Stomach (tissue), 9 donors: Measurements from ENCODE around the gene TTC33. TPM values are rescaled to one million over a fixed set of nuclear protein-coding genes. Genes with fewer than 3 reads are reported as not detected.
"Not testable (repeated sequence)": the region's sequence is repeated elsewhere in the genome, so short reads cannot be mapped to it uniquely, and the experiment has no call there.

Experiments used
- DNase-seq, 2 donors: peaks; one replicate each; pipeline versions ENCODE4 v3.0.0 to v3.0.0-alpha.2; 2013 to 2019
- H3K27ac ChIP-seq, 5 donors: fragments of 200-600 bp in 4 of 5; sonication (generic) in 4 of 5; one replicate each; pipeline ENCODE4 v1.5.1; 2013 to 2019; ENCODE audit warnings: mild to moderate bottlenecking in 1 of 5, moderate library complexity in 1 of 5
- H3K27me3 ChIP-seq, 3 donors: fragments of 200-600 bp; sonication (generic); one replicate each; pipeline ENCODE4 v1.5.1; 2017 to 2019; ENCODE audit warnings: mixed run types in 1 of 3
- H3K36me3 ChIP-seq, 4 donors: fragments of 200-600 bp; sonication (generic); 1 replicate in 3 of 4; 2 replicates in 1 of 4; pipeline ENCODE4 v1.5.1; 2016 to 2019
- H3K4me1 ChIP-seq, 4 donors: fragments of 200-600 bp; sonication (generic); one replicate each; pipeline ENCODE4 v1.5.1; 2016 to 2019
- H3K4me3 ChIP-seq, 4 donors: fragments of 200-600 bp; sonication (generic) in 3 of 4; one replicate each; pipeline ENCODE4 v1.5.1; 2016 to 2019; ENCODE audit warnings: mild to moderate bottlenecking in 1 of 4
- H3K9me3 ChIP-seq, 4 donors: fragments of 200-600 bp; sonication (generic); one replicate each; pipeline ENCODE4 v1.5.1; 2016 to 2019
- CTCF ChIP-seq, 7 experiments: fragments of 450-650 bp in 4 of 7; fragments of 200-600 bp in 3 of 7; sonication (generic) in 3 of 7; IDR thresholded peaks; one replicate each; pipeline ENCODE4 v1.5.1; 2016 to 2019; ENCODE audit warnings: antibody characterized with exemption in 7 of 7, control low read depth in 2 of 7, mild to moderate bottlenecking in 1 of 7
- EP300 ChIP-seq: sonication (generic); formaldehyde crosslinking; IDR thresholded peaks from one replicate; pipeline ENCODE4 v1.6.1; 2017; ENCODE audit warnings: antibody characterized with exemption
- POLR2A ChIP-seq, 4 donors: fragments of 450-650 bp; IDR thresholded peaks; one replicate each; pipeline ENCODE4 v1.6.1; 2016; ENCODE audit warnings: antibody characterized with exemption in 4 of 4, control low read depth in 2 of 4, mild to moderate bottlenecking in 1 of 4, moderate library complexity in 1 of 4
- POLR2AphosphoS5 ChIP-seq, 3 donors: sonication (generic); formaldehyde crosslinking; IDR thresholded peaks; one replicate each; pipeline ENCODE4 v1.6.1; 2016; ENCODE audit warnings: antibody characterized with exemption in 3 of 3
- WGBS, 5 donors: extraction: QIAGEN DNeasy Blood & Tissue Kit in 3 of 5; methylation state at CpG; one replicate each; pipeline versions ENCODE4 v1.1.5 to v1.1.7; 2013 to 2018; 5-methylcytosine and 5-hydroxymethylcytosine counted together
- intact Hi-C: fragments of 100-400 bp; cut with DNase I; formaldehyde crosslinking; loops from one replicate; pipeline ENCODE4 v1.15.1; 2023; ENCODE audit warnings: low total_unique reads
- polyA plus RNA-seq, 3 donors: library from polyadenylated mRNA; stranded (reverse); fragments of 200-250 nt; gene quantifications; one replicate each; pipeline ENCODE4 v1.2.3, GENCODE V29; 2013
- total RNA-seq, 5 donors: library from RNA; depleted of rRNA; stranded (reverse); fragments of >200 nt; gene quantifications; one replicate each; pipeline versions ENCODE4 v1.1.0 to v1.2.3, GENCODE V29; 2014 to 2016
- donor health status: healthy with polysubstance abuse.
- donor health status: Bipolar disorder and iron deficiency.
- donor health status: healthy.

TTC33 gene
- total and polyA plus RNA-seq, 8 donors: 0.29 to 41.5 (median 7.3) TPM

DNA sequence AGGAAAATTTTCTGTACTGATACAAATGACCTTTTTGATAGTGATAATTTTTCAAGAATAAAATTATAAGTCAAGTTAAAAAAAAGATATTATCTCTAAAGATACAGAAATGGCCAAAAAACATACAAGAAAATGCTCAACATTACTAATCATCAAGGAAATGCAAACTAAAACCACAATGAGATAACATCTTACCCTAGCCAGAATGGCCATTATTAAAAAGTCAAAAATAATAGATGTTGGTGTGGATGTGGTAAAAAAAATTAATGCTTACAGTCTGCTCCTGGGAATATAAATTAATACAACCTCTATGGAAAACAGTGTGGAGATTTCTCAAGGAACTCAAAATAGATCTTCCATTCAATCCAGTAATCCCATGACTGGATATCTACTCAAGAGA lies 99.0 kb downstream of the TTC33 start:
- Histone ChIP-seq H3K4me1 (no peaks in the 10 kb centered on the region), H3K27me3 (no peaks in the 10 kb centered on the region), H3K27ac (no peak overlapping the region), H3K9me3 (no peaks in the 10 kb centered on the region), H3K4me3 (no peak overlapping the region), H3K36me3 (no peaks in the 10 kb centered on the region)
- no peak for TF ChIP-seq POLR2AphosphoS5 (IDR thresholded peaks at IDR 0.05)
- no peak for DNase-seq
- intact Hi-C loops: no loop called here

- H3K27me3 ChIP-seq, H3K36me3 ChIP-seq, intact Hi-C loops, H3K4me1 ChIP-seq, DNase-seq, H3K4me3 ChIP-seq, H3K9me3 ChIP-seq, H3K27ac ChIP-seq: not testable (repeated sequence)
These were observed 99.7 kb downstream of the TTC33 start for GRCh38 chr5:40656091-40656490.

GRCh38 chr5:40655138-40655537 lies 100.6 kb downstream of the TTC33 start:
- Histone ChIP-seq H3K36me3 (no peaks in the 10 kb centered on the region), H3K9me3 (no peaks in the 10 kb centered on the region), H3K27me3 (no peaks in the 10 kb centered on the region), H3K4me1 (no peaks in the 10 kb centered on the region), H3K27ac (no peak overlapping the region), H3K4me3 (no peak overlapping the region)
- no peak for TF ChIP-seq CTCF (IDR thresholded peaks at IDR 0.05)
- no peak for TF ChIP-seq POLR2A (IDR thresholded peaks at IDR 0.05)
- no peak for TF ChIP-seq EP300
- no peak for TF ChIP-seq POLR2AphosphoS5 (IDR thresholded peaks at IDR 0.05)
- intact Hi-C loops: no loop called here
- 51 to 75% (median 56%) methylated on average over 2 of the region's 2 CpGs for WGBS, 5 donors
- no peak for DNase-seq

DNA sequence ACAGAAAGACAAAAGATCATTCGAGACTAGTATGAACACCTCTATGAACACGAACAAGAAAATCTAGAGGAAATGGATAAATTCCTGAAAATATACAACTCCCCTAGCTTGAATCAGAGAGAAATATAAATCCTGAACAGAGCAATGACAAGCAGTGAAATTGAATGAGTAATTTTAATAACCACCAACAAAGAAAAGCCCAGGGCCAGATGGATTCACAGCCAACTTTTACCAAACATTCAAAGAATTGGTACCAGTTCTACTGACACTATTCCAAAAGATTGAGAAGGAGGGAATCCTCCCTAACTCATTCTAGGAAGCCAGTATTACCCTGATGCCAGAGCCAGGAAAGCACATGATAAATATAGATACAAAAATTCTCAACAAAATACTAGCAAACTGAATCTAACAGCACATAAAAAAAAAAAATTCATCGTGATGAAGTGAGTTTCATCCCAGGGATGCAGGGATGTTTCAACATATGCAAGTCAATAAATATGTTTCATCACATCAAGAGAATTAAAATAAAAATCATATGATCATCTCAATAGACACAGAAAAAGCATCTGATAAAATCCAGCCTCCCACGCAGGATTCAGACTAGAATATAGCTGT lies 101.3 kb downstream of the TTC33 start:
- WGBS, 5 donors: 81 to 88% (median 84%) methylated on average over 4 of the region's 4 CpGs
- Histone ChIP-seq H3K9me3 (no peaks in the 10 kb centered on the region), H3K4me1 (no peaks in the 10 kb centered on the region), H3K36me3 (no peaks in the 10 kb centered on the region), H3K27me3 (no peaks in the 10 kb centered on the region), H3K27ac (no peak overlapping the region), H3K4me3 (no peak overlapping the region)
- intact Hi-C loops: no loop called here
- no peak for DNase-seq
- no peak for TF ChIP-seq EP300
- no peak for TF ChIP-seq POLR2AphosphoS5 (IDR thresholded peaks at IDR 0.05)
- TF ChIP-seq CTCF (IDR thresholded peaks at IDR 0.05): no peak
- TF ChIP-seq POLR2A (IDR thresholded peaks at IDR 0.05): no peak

DNA sequence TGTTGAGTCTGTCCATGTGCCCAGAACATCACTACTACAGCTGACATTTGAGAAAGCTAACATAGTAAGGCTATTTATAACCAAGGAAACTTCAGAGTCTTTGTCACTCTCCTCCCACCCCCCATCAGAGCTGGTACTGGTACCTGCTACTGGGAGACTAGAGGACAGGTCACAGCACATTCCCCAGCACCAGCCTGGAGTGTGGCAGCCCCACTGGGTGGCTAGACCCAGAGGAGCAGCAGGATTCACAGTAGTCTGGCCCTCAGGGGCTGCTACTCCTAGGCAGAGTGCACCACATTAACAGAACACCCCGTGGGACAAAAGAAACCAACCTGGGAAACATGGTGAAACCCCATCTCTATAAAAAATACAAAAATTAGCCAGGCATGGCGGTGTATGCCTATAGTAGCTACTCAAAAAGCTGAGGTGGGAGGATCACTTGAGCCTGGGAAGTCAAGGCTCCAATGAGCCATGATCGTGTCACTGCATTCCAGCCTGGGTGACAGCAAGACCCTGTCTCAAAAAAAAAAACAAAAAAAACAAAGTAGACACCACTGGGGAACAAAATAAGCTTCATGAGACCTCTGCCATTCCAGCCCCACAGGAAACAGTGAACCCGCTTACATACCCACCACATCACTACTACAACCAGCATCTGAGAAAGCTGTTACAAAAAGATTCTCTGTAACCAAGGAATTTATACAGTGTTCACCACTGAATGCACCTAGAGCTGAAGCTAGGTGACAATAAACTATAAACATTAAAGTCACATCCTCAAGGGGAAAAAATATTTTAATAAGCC lies 102.3 kb downstream of the TTC33 start:
- Histone ChIP-seq H3K27ac (no peak overlapping the region), H3K36me3 (no peaks in the 10 kb centered on the region), H3K9me3 (no peaks in the 10 kb centered on the region), H3K4me3 (no peak overlapping the region), H3K4me1 (no peaks in the 10 kb centered on the region), H3K27me3 (no peaks in the 10 kb centered on the region)
- TF ChIP-seq POLR2A (IDR thresholded peaks at IDR 0.05) (no peak), CTCF (IDR thresholded peaks at IDR 0.05) (no peak), EP300 (no peak), POLR2AphosphoS5 (IDR thresholded peaks at IDR 0.05) (no peak)
- intact Hi-C loops: no loop called here
- WGBS, 5 donors: 84 to 90% (median 89%) methylated on average over 4 of the region's 4 CpGs
- no peak for DNase-seq
